CD14-positive monocyte (primary cell): ENCODE measurements around the gene CACNA1E. TPM values are rescaled to one million over a fixed set of nuclear protein-coding genes. Genes with fewer than 3 reads are reported as not detected.
"Not testable (repeated sequence)": the region's sequence is repeated elsewhere in the genome, so short reads cannot be mapped to it uniquely, and the experiment has no call there.

ENCODE experiments used
- DNase-seq, 3 donors: peaks; one replicate each; pipeline ENCODE4 v3.0.0-alpha.2; 2011 to 2022
- H2AFZ ChIP-seq: 2 replicates; pipeline ENCODE4 v1.6.0; 2012; ENCODE audit warnings: mild to moderate bottlenecking, low read depth, low read length, inconsistent platforms; ENCODE audit not compliant: insufficient read depth, poor library complexity, severe bottlenecking
- H3K27ac ChIP-seq, 2 donors: 1 replicate in 1 of 2; 2 replicates in 1 of 2; pipeline ENCODE4 v1.5.1; 2012 to 2013; ENCODE audit warnings: low read length in 2 of 2, control low read depth in 1 of 2, inconsistent platforms in 1 of 2, low read depth in 1 of 2, mild to moderate bottlenecking in 1 of 2
- H3K27me3 ChIP-seq, 2 donors: one replicate each; pipeline versions ENCODE4 v1.6.0 to v1.6.1; 2011 to 2013; ENCODE audit warnings: low read length in 2 of 2; ENCODE audit not compliant: control insufficient read depth in 2 of 2, insufficient read depth in 2 of 2
- H3K36me3 ChIP-seq, 2 donors: replicated peaks in 1 of 2; 1 replicate in 1 of 2; 2 replicates in 1 of 2; pipeline versions ENCODE4 v1.5.1 to v1.6.1; 2012 to 2013; ENCODE audit warnings: low read length in 2 of 2, control low read depth in 1 of 2, inconsistent platforms in 1 of 2, mild to moderate bottlenecking in 1 of 2; ENCODE audit not compliant: insufficient read depth in 2 of 2, control insufficient read depth in 1 of 2
- H3K4me1 ChIP-seq, 2 donors: 1 replicate in 1 of 2; 2 replicates in 1 of 2; pipeline versions ENCODE4 v1.5.1 to v1.6.1; 2012 to 2013; ENCODE audit warnings: low read length in 2 of 2, control low read depth in 1 of 2, inconsistent platforms in 1 of 2, mild to moderate bottlenecking in 1 of 2, moderate library complexity in 1 of 2; ENCODE audit not compliant: insufficient read depth in 2 of 2, control insufficient read depth in 1 of 2
- H3K4me2 ChIP-seq: replicated peaks from 2 replicates; pipeline ENCODE3; 2012; ENCODE audit warnings: low read length, moderate library complexity, mild to moderate bottlenecking; ENCODE audit not compliant: poor library complexity, severe bottlenecking; ENCODE audit errors: extremely low read depth
- H3K4me3 ChIP-seq, 3 experiments: fragments of 200-600 bp in 1 of 3; sonication (generic) in 1 of 3; replicated peaks in 1 of 3; 1 replicate in 2 of 3; 2 replicates in 1 of 3; pipeline ENCODE4 v1.5.1; 2011 to 2013; ENCODE audit warnings: low read length in 3 of 3, mild to moderate bottlenecking in 3 of 3, control low read depth in 2 of 3, low read depth in 2 of 3, inconsistent platforms in 1 of 3, moderate library complexity in 1 of 3
- H3K79me2 ChIP-seq: 2 replicates; pipeline ENCODE4 v1.6.0; 2012; ENCODE audit warnings: mild to moderate bottlenecking, control low read depth, inconsistent platforms, low read length, moderate library complexity; ENCODE audit not compliant: insufficient read depth
- H3K9ac ChIP-seq: 2 replicates; pipeline ENCODE4 v1.6.0; 2017; ENCODE audit warnings: low read length, mild to moderate bottlenecking; ENCODE audit not compliant: insufficient read depth, poor library complexity, severe bottlenecking
- H3K9me3 ChIP-seq, 2 donors: replicated peaks in 1 of 2; 1 replicate in 1 of 2; 2 replicates in 1 of 2; pipeline versions ENCODE4 v1.5.1 to v1.6.1; 2012 to 2013; ENCODE audit warnings: low read length in 2 of 2, control low read depth in 1 of 2; ENCODE audit not compliant: control insufficient read depth in 1 of 2, insufficient read depth in 1 of 2
- H4K20me1 ChIP-seq: 2 replicates; pipeline ENCODE4 v1.6.0; 2012; ENCODE audit warnings: mild to moderate bottlenecking, low read length, control low read depth, moderate library complexity; ENCODE audit not compliant: insufficient read depth
- H3K27ac Mint-ChIP-seq, 7 donors: one replicate each; pipeline ENCODE4 v1.8.0; 2020; ENCODE audit warnings: mild to moderate bottlenecking in 7 of 7, mixed read lengths in 7 of 7, moderate library complexity in 6 of 7, inconsistent platforms in 2 of 7
- H3K27me3 Mint-ChIP-seq, 3 donors: one replicate each; pipeline ENCODE4 v1.8.0; 2021 to 2022; ENCODE audit warnings: low read depth in 3 of 3, mild to moderate bottlenecking in 3 of 3, mixed read lengths in 3 of 3, moderate library complexity in 3 of 3, inconsistent platforms in 1 of 3
- H3K36me3 Mint-ChIP-seq, 2 donors: one replicate each; pipeline ENCODE4 v1.8.0; 2020; ENCODE audit warnings: mixed read lengths in 2 of 2, inconsistent platforms in 1 of 2, mild to moderate bottlenecking in 1 of 2
- H3K4me1 Mint-ChIP-seq: one replicate; pipeline ENCODE4 v1.8.0; 2020; ENCODE audit warnings: mild to moderate bottlenecking, mixed read lengths
- H3K4me3 Mint-ChIP-seq, 2 donors: one replicate each; pipeline ENCODE4 v1.8.0; 2020; ENCODE audit warnings: mild to moderate bottlenecking in 2 of 2, mixed read lengths in 2 of 2, moderate library complexity in 1 of 2
- H3K9me3 Mint-ChIP-seq, 7 donors: one replicate each; pipeline ENCODE4 v1.8.0; 2020 to 2022; ENCODE audit warnings: mixed read lengths in 7 of 7, mild to moderate bottlenecking in 6 of 7, moderate library complexity in 6 of 7, inconsistent platforms in 2 of 7
- WGBS: methylation state at CpG from one replicate; pipeline ENCODE4 v1.1.5; 2013; ENCODE audit warnings: missing lambda C conversion rate; ENCODE audit not compliant: insufficient coverage; 5-methylcytosine and 5-hydroxymethylcytosine counted together
- intact Hi-C, 2 donors: fragments of 100-400 bp; cut with micrococcal nuclease; formaldehyde crosslinking; loops; one replicate each; pipeline versions ENCODE4 v1.15.0 to v1.15.1; 2023
- polyA plus RNA-seq, 3 donors: library from polyadenylated mRNA; depleted of rRNA in 1 of 3; unstranded in 2 of 3; stranded (reverse) in 1 of 3; fragments of 300-500 nt in 2 of 3; fragments of >200 nt in 1 of 3; fragmentation: Illumina TruSeq in 2 of 3; gene quantifications; 1 replicate in 2 of 3; 2 replicates in 1 of 3; pipeline ENCODE4 v1.2.3, GENCODE V29; 2012 to 2021
- TF ChIP-seq, protein P1 (sequence below): fragments of 200-600 bp; IDR thresholded peaks from one replicate; pipeline ENCODE4 v1.8.0; 2022; ENCODE audit warnings: antibody characterized with exemption, mild to moderate bottlenecking

Gene CACNA1E
- polyA plus RNA-seq, 3 donors, result 0.04 TPM; not detected in 2

DNA sequence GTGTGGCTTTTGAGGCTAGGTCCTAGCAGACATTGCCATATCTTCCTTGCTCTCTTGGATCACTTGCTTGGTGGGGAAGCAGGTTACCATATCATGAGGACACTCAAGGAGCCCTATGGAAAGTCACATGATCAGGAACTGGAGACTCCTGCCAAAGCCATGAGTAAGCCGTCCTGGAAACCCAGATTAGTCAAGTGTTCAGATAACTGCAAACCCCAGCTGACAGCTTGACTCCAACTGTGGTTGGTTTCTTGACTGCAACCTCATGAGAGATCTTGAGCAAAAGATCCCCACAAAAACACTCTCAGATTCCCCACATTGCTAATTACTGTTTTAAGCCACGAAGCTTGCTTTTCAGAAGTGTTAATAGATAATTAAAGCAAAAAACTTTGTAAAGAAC lies 58.6 kb downstream of the CACNA1E start:
- WGBS, result no CpG with 5 or more reads among the region's 2 CpGs
- Histone ChIP-seq H2AFZ (no peak overlapping the region), H3K9ac (no peak overlapping the region), H3K4me3 (no peak overlapping the region), H3K36me3 (no peaks in the 10 kb centered on the region), H4K20me1 (no peaks in the 10 kb centered on the region), H3K79me2 (no peaks in the 10 kb centered on the region), H3K4me2 (no peak overlapping the region), H3K4me1 (no peaks in the 10 kb centered on the region), H3K27ac (no peak overlapping the region), H3K27me3 (peaks cover 4 to 9% of the 10 kb centered on the region in 2 donors), H3K9me3 (peaks cover 14 to 22% of the 10 kb centered on the region in 2 donors)
- H3K9me3 Mint-ChIP-seq, result peaks cover 3 to 23% (median 14%) of the 10 kb centered on the region in 7 donors
- intact Hi-C loops, result no loop called here
- H3K4me1 Mint-ChIP-seq, result peaks cover 4% of the 10 kb centered on the region
- TF ChIP-seq, protein P1, sequence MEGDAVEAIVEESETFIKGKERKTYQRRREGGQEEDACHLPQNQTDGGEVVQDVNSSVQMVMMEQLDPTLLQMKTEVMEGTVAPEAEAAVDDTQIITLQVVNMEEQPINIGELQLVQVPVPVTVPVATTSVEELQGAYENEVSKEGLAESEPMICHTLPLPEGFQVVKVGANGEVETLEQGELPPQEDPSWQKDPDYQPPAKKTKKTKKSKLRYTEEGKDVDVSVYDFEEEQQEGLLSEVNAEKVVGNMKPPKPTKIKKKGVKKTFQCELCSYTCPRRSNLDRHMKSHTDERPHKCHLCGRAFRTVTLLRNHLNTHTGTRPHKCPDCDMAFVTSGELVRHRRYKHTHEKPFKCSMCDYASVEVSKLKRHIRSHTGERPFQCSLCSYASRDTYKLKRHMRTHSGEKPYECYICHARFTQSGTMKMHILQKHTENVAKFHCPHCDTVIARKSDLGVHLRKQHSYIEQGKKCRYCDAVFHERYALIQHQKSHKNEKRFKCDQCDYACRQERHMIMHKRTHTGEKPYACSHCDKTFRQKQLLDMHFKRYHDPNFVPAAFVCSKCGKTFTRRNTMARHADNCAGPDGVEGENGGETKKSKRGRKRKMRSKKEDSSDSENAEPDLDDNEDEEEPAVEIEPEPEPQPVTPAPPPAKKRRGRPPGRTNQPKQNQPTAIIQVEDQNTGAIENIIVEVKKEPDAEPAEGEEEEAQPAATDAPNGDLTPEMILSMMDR, result no peak
- H3K36me3 Mint-ChIP-seq, result no peaks in the 10 kb centered on the region
- no peak overlapping the region for H3K4me3 Mint-ChIP-seq
- DNase-seq, result no peak
- no peak overlapping the region for H3K27ac Mint-ChIP-seq
- H3K27me3 Mint-ChIP-seq, result peaks cover 8 to 31% (median 12%) of the 10 kb centered on the region in 3 donors

DNA sequence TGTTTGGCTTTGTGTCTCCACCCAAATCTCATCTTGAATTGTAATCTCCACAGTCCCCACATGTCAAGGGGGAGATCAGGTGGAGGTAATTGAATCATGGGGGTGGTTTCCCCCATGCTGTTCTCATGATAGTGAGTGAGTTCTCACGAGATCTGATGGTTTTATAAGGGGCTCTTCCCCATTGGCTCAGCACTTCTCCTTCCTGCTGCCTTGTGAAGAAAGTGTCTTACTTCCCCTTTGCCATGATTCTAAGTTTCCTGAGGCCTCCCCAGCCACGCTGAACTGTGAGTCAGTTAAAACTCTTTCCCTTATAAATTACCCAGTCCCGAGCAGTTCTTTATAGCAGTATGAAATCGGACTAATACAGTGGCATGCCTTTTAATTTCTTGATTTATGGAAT lies 59.1 kb downstream of the CACNA1E start:
- H3K27ac ChIP-seq, H3K9ac ChIP-seq, H3K4me3 ChIP-seq, H3K36me3 Mint-ChIP-seq, H3K27me3 ChIP-seq, H3K4me1 Mint-ChIP-seq, H3K4me3 Mint-ChIP-seq, H3K79me2 ChIP-seq, intact Hi-C loops, H3K4me1 ChIP-seq, H2AFZ ChIP-seq, H3K36me3 ChIP-seq, H3K4me2 ChIP-seq, H4K20me1 ChIP-seq: not testable (repeated sequence)
- H3K27ac Mint-ChIP-seq, result peak overlapping the region in 1 of 7 donors; percentile 63
- peaks cover 3 to 23% (median 14%) of the 10 kb centered on the region in 7 donors for H3K9me3 Mint-ChIP-seq
- peaks cover 8 to 33% (median 14%) of the 10 kb centered on the region in 3 donors for H3K27me3 Mint-ChIP-seq
- DNase-seq, result peak in 2 of 3 donors; percentile 1 to 7
- no CpG with 5 or more reads among the region's 4 CpGs for WGBS
- peaks cover 14 to 22% of the 10 kb centered on the region in 2 donors for H3K9me3 ChIP-seq
